Stimulated activated CD4-positive, alpha-beta T cell treated with anti-CD3 and anti-CD28 coated beads, TNF-alpha, amount 100 ng/mL, for 48 hours (primary cell): Measurements from ENCODE around the gene PCGF3.
"Not testable (repeated sequence)": the region's sequence is repeated elsewhere in the genome, so short reads cannot be mapped to it uniquely, and the experiment has no call there.

Experiments
- DNase-seq, 3 donors: peaks; one replicate each; pipeline ENCODE4 v3.0.0-alpha.2; 2020; ENCODE audit warnings: low read depth in 3 of 3

PCGF3 gene

GRCh38 chr4:795726-796119 is 90.1 kb downstream of the PCGF3 start:
- no peak for DNase-seq

GRCh38 chr4:796206-796605 is 90.6 kb downstream of the PCGF3 start:
- no peak for DNase-seq

DNA sequence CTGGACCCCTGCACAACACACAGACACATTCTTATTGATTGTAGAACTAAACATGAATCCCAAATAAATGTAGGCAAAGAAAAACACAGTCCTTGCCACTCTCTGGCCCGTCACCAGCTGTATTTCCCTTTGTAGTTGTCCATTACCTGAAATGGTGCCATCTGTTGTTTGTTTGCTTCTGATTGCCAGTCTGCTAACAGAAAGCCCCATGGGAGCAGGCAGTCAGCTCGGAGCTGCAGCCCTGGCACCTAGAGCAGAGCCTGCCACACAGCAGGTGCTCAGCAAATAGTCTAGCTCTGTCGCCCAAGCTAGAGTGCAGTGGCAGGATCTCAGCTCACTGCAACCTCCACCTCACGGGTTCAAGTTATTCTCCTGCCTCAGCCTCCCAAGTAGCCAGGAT is 91.4 kb downstream of the PCGF3 start:
- no peak for DNase-seq

DNA sequence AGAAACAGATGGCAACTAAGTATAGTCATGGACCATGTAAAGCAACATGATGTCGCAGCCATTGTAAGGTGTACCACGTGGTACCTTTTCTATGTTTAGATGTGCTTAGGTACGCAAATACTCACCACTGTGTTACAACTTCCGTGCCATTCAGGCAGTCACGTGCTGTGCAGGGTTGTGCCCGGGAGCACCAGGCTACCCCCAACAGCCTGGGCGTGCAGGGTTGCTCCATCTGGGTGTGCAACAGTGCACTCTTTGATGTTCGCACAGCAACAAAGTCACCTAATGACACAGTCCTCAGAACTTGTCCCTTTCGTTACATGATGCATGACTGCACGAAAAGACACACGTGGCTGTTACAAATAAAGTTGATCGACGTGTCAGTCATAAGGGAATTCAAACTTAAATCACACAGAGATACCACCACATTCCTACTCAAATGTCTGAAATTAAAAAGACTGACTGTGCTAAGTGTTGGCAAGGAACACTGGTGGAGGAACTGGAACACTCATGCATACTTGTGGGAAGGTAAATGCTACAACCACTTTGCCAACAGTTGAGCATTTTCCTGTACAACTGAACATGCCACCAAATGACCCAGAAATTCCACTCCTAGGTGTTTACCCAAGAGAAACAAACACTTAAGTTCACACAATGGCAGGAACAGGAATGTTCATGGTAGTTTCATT is 95.9 kb downstream of the PCGF3 start:
- no peak for DNase-seq

- no peak for DNase-seq
Observed at GRCh38 chr4:803884-804283, 98.3 kb downstream of the PCGF3 start.

DNA sequence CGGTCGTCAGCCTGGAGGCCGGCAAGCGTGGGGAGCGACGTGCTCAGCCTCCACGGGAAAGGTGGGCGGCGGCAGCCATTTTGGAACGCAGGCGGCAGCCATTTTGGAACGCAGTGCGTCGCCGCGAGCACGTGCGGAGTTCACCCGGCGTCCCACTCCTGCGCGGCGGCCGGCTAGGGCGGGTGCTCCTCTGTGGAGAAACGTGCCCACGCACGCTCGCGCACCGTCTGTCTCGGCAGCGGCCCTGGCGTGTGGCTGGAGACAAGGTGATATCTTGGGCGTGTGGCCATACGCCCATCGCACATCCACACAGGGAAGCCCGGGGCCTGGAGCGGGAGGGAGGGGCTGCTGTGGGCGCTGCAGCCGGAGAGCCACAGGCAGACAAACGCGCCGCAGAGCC is 99.2 kb downstream of the PCGF3 start:
- no peak for DNase-seq

GRCh38 chr4:806979-807378 is 101.3 kb downstream of the PCGF3 start:
- DNase-seq = not testable (repeated sequence)

- DNase-seq = no peak
Observed at GRCh38 chr4:807792-808191, 102.2 kb downstream of the PCGF3 start.

GRCh38 chr4:808860-809570 is 103.4 kb downstream of the PCGF3 start:
- no peak for DNase-seq

GRCh38 chr4:813900-814299 is 108.3 kb downstream of the PCGF3 start:
- DNase-seq = no peak

DNA sequence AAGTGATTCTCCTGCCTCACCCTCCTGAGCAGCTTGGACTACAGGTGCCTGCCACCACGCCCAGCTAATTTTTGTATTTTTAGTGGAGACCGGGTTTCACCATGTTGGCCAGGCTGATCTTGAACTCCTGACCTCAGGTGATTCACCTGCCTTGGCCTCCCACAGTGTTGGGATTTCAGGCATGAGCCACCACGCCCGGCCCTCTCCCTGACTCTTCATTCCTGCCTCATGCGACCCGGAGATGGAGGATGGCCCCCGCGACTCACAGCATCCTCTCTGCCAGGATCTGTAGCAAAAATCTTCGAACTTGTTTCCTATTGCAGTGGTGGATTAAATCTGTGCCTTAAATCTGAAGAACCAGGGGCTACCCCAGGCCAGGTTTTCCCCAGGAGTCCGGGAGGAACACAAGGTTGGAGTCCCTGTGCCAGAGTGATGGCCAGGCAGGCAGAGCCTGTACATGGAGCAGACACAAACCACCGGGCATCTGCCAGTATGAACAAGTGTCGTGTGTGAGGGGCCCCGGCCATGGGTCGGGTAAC is 108.7 kb downstream of the PCGF3 start:
- no peak for DNase-seq

GRCh38 chr4:815464-816146 is 110.0 kb downstream of the PCGF3 start:
- no peak for DNase-seq

DNA sequence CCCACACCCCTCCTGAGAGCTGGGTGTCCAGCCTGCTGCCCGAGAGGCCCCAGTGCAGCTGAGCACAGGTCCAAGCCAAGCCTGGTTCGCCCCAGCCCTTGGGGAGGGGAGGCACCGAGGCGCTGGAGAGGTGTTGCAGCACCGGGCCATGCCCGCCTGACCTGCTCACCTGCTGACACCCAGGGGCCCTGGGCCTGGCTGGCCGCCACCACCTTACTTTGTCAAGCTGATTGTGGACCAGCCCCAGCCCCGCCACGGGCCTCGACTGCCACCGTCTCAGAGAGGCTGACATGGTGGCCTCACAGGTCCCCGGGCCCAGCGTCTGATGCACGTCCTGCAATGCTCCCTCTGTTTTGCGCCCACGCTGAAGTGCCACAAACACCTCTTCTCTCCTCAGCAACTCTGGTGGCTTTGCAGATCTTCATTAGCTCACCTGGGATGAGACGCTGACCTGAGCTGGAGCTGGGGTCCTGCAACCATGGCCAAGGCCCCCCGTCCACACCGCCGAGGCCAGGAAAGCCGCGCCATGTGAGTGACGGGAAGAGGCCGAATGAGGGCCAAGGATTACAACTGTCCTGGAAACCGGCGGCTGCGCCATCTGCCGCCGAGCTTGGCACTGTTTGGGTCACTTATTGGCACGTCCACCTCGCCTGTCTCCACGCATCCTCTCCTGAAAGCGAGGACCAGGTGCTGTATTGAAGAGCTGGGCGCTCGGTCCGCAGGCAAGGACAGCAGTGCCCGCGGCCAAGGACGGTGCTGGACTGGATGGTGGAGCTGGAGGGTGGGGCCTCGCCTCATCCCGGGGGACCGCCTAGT is 112.7 kb downstream of the PCGF3 start:
- DNase-seq = no peak

DNA sequence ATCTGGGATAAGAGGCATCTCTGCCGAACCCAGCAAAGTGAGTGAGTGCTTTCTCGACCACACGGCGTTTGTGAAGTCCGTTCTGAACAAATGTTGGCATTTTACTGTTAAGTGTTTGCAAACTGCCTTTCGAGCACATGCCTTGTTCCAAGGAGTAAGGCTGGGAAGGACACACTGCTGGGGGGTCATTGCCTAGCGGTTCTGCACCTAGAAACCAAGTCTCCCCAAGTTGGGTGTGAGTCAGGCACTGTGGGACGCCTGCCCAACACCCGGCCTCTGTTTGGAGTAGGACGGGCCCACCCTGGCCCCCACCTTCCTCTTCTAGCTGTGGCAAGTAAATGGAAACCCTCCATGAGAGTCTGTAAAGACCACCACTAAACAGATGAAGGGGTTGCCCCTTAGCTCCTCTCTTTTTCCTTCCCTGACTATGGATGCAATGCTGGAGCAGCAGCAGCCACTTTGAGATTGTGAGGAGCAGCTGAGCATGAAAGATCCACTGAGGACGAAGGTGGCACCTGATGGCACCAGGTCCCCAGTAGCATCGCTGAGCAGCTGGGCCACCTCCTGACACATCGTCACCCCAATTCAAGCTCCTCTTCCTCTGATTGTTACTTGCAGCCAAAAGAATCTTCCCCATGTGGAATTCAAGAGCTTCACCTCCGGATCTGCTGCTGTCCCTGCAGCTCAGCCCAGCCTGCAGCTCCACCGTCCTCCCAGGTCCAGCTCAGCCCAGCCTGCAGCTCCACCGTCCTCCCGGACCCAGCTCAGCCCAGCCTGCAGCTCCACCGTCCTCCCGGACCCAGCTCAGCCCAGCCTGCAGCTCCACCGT is 114.0 kb downstream of the PCGF3 start:
- DNase-seq = no peak
